CD4-positive, alpha-beta T cell treated with Interleukin-6 at 100 ng/mL for 8 hours (primary cell): ENCODE results near the gene GADD45B.
"Not testable (repeated sequence)": the region's sequence is repeated elsewhere in the genome, so short reads cannot be mapped to it uniquely, and the experiment has no call there.

ENCODE experiments used
- DNase-seq: peaks from one replicate; pipeline ENCODE4 v3.0.0-alpha.2; 2020; ENCODE audit warnings: mixed read lengths, low spot score

The GADD45B gene

DNA sequence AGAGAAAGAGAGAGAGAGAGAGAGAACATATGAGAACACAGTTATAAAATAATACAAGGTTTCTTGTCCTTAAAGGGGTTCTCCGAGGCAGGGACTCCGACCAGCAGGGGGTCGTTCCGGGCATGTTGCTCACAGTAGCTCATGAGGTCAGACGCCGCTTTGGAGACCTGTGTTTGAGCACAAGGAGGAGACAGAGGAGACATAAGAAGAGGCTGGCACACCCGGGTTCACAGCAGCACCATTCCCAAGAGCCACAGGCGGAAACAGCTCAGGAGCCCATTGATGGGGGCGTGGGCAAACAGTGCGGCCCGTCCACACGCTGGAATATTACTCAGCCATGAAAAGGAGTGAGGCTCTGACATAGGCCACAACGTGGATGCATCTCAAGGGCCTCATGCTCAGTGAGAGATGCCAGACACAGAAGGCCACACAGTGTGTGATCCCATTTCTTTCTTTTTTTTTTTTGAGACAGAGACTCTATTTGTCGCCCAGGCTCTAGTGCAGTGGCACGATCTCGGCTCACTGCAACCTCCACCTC lies 39.1 kb downstream of the GADD45B start:
- DNase-seq: no peak

DNA sequence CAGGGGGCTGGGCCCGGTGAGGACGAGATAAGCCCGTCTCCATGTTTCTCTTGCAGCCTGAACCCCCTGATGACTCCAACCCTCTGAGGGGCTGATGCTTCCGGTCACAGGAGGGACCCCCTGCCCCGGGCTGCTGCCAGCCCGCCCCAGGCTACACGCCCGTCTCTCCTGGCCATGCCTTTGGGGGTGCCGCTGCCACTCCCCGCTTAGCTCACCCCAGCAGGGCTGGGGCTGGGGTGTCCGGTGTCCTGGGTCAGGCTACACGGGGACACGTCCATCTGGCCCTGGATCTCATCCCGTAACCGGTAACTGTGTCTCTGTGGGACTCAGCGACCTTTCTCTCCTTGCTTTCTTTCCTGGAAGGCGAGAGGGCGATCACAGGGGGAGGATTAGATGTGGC lies 40.8 kb downstream of the GADD45B start:
- DNase-seq: no peak

DNA sequence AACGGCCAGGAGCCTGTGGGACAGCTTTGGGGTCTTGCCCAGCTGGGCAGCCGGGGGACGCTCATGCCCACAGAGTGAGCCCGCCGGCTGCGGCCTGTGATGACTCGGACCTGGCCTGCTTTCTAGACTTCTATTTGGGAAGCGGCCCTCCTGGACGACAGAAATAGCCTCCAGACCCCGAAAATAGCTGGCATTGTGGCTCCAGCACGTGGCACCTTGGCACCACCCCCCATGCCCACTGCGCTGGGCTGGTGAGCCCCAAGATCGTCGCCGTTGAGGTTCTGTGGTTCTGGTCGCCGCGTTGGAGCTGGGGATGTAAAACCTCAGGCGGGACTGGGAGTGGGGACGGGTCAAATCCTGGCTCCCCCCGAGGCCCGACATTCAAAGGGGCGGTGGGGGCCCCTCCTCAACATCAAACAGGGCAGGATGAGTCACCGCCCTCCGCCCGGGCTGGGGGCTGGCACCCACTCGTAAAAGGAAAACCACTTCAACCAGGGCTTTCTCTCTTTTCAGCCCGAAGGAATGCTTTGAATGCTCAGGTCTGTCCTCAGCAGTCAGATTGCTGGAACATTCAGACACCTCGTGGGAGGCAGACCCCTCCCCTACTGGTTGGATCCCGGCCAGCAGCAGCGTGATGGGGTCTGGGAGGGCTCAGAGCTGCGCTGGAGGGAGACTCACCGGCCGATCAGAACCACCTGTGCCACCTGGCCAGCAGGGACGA lies 42.1 kb downstream of the GADD45B start:
- no peak for DNase-seq

DNA sequence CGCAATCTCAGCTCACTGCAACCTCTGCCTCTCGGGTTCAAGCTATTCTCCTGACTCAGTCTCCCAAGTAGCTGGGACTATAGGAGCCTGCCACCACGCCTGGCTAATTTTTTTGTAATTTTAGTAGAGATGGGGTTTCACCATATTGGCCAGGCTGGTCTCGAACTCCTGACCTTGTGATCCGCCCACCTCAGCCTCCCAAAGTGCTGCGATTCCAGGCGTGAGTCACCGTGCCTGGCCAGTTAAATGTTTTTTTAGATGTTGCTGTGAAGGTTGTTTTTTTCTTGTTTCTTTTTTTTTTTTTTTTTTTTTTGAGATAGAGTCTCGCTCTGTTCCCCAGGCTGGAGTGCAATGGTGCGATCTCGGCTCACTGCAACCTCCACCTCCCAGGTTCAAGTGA lies 42.9 kb downstream of the GADD45B start:
- DNase-seq: not testable (repeated sequence)

DNA sequence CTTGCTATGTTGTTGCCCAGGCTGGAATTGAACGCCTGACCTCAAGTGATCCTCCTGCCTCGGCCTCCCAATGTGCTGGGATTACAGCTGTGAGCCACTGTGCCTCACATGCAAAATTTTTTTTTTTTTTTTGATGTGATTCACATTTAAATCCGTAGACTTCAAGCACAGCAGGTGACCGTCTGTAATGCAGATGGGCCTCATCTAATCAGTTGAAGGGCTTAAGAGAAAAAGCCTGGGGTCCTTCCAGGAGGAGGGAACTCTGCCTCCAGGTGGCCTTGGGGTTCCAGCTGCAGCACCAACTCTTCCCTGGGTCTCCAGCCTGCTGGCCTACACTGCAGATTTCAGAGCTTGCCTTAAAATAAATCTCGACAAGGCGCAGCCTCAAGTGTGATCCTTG lies 43.6 kb downstream of the GADD45B start:
- DNase-seq: no peak

DNA sequence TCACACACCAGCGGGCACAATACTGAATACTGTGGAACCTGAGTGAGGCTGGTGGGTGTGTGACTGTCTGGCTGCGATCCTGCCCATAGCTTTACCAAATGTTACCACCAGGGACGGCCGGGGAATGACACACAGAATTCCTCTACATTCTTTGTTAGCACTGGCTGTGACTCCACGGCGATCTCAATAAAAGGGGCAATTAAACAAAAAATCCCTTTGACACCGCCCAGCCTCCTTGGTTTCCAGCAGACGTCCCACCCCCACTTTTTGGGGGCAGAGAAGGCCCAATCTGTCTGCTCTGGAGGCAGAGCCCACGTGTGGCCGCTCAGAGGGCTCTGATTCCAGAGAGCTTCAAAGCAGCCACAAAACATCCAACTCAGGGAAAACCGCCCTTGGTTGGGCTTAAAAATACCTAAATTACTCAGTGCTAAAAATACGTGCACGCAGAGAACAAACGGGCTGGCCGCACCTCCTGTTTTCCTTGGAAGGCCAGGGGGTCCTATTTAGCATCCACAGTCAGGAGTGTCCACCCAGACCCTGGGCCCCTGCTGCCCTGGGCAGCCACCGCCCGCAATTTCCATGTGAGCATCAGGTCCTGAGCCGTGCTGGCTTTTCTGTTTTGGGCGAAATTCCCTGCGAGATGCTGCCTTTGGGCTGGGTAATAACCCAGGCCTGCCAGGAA lies 47.8 kb downstream of the GADD45B start:
- no peak for DNase-seq

DNA sequence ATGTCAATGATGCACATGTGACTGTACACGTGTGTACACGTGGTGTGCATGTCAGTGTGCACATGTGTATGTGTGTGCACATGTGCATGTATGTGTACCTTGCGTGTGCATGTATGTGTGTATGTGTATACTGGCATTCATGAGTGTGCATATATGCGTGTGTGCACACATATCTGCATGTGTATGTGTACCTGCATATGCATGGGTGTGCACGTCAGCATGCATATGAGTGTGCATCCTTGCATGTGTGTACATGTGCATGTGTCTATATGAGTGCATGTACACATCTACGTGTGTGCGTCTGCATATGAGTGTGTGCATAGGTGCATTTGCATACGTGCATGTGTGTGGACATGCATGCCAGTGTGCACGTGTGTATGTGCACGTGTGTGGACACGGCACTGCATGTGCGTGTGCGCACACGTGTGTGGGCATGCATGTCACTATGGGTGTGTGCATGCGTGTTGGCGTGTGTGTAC lies 48.5 kb downstream of the GADD45B start:
- DNase-seq: no peak

DNA sequence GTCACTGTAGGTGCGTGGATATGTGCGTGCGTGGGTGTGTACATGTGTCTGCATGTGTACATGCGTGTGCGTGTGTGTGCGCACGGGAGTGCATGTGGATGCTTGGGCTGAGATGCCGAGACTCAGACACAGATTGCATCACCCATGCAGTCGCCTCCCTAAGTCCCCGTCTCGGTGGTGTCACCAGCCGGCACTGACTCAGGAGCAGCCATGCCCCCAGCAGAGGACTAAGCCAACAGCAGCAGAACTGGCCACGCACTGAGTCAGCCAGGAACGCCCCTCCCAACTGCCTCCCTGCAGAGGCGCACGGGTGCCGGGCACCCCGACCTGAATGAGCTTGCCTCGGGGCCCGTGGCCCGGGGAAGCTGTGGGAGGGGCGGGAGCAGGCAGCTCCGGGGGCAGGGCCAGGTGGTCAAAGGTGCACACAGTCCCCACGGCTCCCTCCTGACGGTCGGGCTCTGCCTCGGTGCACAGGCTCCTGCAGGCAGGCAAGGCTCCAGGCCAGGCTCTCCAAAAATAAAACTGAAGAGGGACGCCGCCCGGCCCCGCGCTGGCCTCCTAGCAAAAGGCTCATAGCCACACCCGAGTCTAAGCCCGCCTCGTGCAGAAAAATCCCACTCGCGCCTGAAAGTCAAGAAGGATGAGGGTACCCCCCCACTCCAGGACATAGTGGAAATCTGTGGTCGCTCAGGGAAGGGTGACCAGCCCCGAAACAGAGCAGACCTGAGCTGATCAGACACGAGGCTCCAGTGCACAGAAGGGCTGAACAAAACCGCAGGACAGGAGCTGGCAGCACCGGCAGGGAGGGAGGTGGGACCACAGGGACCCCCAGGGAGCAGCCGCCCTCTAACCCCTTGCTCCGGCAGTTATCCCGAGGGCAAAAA lies 49.2 kb downstream of the GADD45B start:
- DNase-seq: no peak

DNA sequence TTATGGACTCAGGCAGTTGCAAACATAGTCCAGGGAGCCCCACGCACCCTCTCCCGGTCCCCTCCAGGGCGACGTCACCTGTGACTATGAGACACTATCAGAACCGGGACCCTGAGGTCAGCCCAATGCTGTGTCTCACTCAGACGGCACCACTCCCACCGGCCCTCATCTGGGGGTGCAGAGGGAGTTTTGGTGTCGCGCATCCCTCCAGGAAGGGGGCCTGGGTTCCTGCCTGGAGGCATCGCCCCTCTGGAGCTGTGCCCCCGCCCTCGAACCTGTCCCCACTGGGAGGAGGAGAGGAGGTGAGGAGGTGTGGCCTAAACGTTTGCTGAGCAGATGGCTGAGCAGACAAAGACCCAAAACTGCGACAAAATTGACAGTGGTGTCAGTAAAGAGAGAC lies 51.2 kb downstream of the GADD45B start:
- DNase-seq: no peak

DNA sequence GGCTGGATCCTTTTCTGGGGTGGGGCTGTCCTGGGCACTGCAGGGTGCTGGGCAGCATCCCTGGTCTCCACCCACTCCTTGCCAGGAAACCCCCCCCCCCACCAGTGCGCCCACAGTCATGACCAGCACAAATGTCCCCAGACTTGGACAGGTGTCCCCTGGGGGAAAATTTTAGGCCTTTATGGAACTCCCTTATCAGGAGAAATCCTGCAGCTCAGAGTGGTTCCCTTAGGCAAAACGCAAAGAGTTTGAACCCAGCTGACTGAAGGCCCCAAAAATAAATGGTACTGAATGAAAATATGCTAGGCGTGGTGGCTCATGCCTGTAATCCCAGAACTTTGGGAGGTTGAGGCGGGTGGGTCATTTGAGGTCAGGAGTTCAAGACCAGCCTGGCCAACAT lies 51.8 kb downstream of the GADD45B start:
- no peak for DNase-seq
